Superior temporal gyrus (tissue), 1 donor: ENCODE measurements around the gene HNRNPCL4.
"Not testable (repeated sequence)": the region's sequence is repeated elsewhere in the genome, so short reads cannot be mapped to it uniquely, and the experiment has no call there.

Experiments used
- DNase-seq: peaks from one replicate; pipeline ENCODE4 v3.0.0-alpha.2; 2016; ENCODE audit errors: extremely low spot score

The HNRNPCL4 gene

DNA sequence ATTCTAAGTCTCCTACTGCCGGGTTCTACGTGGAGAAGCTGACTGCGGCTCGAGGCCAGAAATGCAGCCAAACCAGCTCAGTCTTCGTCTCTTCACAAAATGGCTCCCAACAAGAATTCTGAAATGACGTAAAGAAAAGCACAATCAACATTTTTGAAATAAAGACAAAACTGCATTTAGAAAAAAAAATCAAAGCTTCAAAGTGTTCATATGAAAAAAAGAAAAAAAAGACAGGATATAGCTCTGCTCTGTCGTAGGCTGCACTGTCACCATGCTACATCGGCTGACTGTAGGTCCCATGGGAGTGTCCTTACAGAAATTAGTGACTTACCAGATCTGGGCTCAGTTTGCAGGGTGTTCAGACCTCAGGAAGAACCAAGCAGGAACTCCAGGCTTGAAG, at the start of gene HNRNPCL4:
TSS of gene HNRNPCL4 (minus strand) at position 101 of the 400 bp plus-strand sequence. CDS start 164 bp downstream, outside the sequence.
- DNase-seq, result not testable (repeated sequence)

DNA sequence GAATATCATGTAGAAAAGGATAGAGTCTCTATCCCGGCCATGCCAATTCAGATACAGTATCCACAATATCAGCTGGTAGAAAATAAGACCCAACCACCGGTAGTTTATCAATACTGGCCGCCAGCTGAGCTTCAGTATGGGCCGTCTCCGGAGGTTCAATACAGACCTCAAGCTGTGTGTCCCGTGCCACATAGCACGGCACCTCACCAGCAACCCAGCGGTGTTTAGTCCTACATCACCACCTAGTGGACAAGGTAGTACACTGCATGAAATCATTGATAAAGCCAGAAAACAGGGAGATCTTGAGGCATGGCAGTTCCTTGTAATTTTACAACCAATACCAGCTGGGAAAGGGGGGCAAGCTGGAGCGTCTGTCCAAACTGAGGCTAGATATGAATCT, 43.3 kb upstream of the HNRNPCL4 start:
- DNase-seq, result not testable (repeated sequence)

GRCh38 chr1:13201309-13201708, 35.9 kb upstream of the HNRNPCL4 start, which contains the start of gene PRAMEF13:
TSS of gene PRAMEF13 (minus strand) at chr1:13201409. CDS start at chr1:13199589, 1,820 bp downstream.
- DNase-seq, result not testable (repeated sequence)

GRCh38 chr1:13171548-13171947, 6.1 kb upstream of the HNRNPCL4 start, which contains the start of gene PRAMEF9:
TSS of gene PRAMEF9 (plus strand) at chr1:13171848. CDS start at chr1:13175281, 3,433 bp downstream.
- DNase-seq, result not testable (repeated sequence)

- not testable (repeated sequence) for DNase-seq
Observed at GRCh38 chr1:13155909-13156308, 9.5 kb downstream of the HNRNPCL4 start, which contains the start of gene PRAMEF26. TSS of gene PRAMEF26 (minus strand) at chr1:13156009. CDS start at chr1:13153095, 2,914 bp downstream.

DNA sequence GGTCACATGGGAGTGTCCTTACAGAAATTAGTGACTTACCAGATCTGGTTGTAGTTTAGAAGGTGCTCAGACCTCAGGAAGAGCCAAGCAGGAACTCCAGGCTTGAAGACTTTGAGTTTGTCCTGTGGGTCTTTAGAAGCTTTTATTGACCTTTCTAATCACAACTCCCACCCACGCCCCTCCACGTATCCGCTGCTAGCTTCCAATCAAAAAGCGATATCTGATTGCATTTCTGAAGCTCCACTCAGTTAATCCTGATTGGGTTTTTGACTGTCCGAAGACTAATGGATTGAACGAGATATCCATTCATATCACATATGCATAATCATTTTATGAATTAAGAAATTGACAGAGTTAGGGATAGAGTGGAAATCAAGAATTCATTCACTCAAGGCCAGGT, 48.7 kb downstream of the HNRNPCL4 start, which contains the start of gene HNRNPCL2:
TSS of gene HNRNPCL2 (minus strand) at position 101 of the 400 bp plus-strand sequence. CDS start 454 bp downstream, outside the sequence.
- not testable (repeated sequence) for DNase-seq
